ENCODE data around the gene CAMSAP1.

DNA sequence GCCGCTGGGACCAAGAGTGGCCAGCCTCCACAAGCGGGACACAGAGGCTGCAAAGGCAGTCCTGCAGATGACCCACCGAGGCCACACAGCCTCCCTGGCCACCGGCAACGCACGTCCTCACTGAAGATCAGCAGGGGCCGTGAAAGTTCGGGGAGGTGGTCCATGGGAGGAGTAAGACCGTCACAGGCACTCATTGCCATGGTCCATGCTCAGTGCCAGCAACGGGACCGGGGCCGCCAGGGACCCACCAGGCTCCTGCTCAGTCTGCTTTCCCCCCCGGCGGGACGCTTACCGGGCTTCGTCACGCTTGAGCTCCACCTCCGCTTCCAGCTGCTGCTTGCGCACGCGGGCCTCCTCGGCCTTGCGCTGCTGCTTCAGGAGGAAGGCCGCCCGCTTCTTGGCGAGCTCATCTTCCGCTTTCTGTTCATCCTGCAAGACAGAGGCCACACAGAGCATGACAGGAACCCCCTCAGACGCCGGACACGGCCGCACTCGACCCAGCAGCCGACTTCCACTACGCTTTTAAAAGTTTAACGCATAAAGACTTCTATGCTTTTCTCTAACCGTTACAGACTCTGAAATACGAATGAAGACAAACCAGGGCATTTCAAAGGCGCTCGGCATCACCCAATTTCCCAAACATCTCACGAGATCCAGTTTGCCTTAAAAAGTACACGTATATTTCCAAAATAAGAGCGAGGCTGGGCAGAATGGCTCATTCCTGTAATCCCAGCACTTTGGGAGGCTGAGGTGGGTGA lies 88.4 kb downstream of the CAMSAP1 start:
- no peak for TF ChIP-seq POLR2A (IDR thresholded peaks at IDR 0.05)
- TF ChIP-seq, protein P1, sequence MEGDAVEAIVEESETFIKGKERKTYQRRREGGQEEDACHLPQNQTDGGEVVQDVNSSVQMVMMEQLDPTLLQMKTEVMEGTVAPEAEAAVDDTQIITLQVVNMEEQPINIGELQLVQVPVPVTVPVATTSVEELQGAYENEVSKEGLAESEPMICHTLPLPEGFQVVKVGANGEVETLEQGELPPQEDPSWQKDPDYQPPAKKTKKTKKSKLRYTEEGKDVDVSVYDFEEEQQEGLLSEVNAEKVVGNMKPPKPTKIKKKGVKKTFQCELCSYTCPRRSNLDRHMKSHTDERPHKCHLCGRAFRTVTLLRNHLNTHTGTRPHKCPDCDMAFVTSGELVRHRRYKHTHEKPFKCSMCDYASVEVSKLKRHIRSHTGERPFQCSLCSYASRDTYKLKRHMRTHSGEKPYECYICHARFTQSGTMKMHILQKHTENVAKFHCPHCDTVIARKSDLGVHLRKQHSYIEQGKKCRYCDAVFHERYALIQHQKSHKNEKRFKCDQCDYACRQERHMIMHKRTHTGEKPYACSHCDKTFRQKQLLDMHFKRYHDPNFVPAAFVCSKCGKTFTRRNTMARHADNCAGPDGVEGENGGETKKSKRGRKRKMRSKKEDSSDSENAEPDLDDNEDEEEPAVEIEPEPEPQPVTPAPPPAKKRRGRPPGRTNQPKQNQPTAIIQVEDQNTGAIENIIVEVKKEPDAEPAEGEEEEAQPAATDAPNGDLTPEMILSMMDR (IDR thresholded peaks at IDR 0.05), result no peak
